ENCODE results near the gene GPR173. TPM values are rescaled to one million over a fixed set of nuclear protein-coding genes. Genes with fewer than 3 reads are reported as not detected.

GPR173 gene
- total RNA-seq, 1 donor, result under 0.01 TPM

GRCh38 chrX:53078943-53079342, 30.4 kb downstream of the GPR173 start:
- Histone ChIP-seq H3K4me3 (ENCODE audit: low read length) (no peak overlapping the region), H3K27me3 (ENCODE audit: insufficient read depth, low read length) (no peaks in the 10 kb centered on the region), H3K4me1 (ENCODE audit: insufficient read depth, low read length) (peaks cover 11% of the 10 kb centered on the region), H3K9me3 (ENCODE audit: low read depth, low read length) (no peaks in the 10 kb centered on the region)

GRCh38 chrX:53080628-53081580, 32.3 kb downstream of the GPR173 start:
- no peaks in the 10 kb centered on the region for H3K27me3 ChIP-seq (ENCODE audit: insufficient read depth, low read length)
- peaks cover 11% of the 10 kb centered on the region for H3K4me1 ChIP-seq (ENCODE audit: insufficient read depth, low read length)
- H3K4me3 ChIP-seq (ENCODE audit: low read length), result no peak overlapping the region
- no peaks in the 10 kb centered on the region for H3K9me3 ChIP-seq (ENCODE audit: low read depth, low read length)

GRCh38 chrX:53081925-53082772, 33.6 kb downstream of the GPR173 start, which contains the start of gene TSPYL2:
Gene TSPYL2 (plus strand): TSS chrX:53082367. CDS start chrX:53082499, 132 bp downstream.
- H3K4me1 ChIP-seq (ENCODE audit: insufficient read depth, low read length), result peaks cover 11% of the 10 kb centered on the region
- no peaks in the 10 kb centered on the region for H3K27me3 ChIP-seq (ENCODE audit: insufficient read depth, low read length)
- peak within 1 kb of the TSS; percentile 47 for H3K4me3 ChIP-seq (ENCODE audit: low read length)
- H3K9me3 ChIP-seq (ENCODE audit: low read depth, low read length), result no peaks in the 10 kb centered on the region

GRCh38 chrX:53082773-53083616, 34.4 kb downstream of the GPR173 start:
- H3K9me3 ChIP-seq (ENCODE audit: low read depth, low read length), result no peaks in the 10 kb centered on the region
- no peaks in the 10 kb centered on the region for H3K27me3 ChIP-seq (ENCODE audit: insufficient read depth, low read length)
- H3K4me3 ChIP-seq (ENCODE audit: low read length), result peak overlapping the region; percentile 47
- peaks cover 11% of the 10 kb centered on the region for H3K4me1 ChIP-seq (ENCODE audit: insufficient read depth, low read length)

- Histone ChIP-seq H3K9me3 (ENCODE audit: low read depth, low read length) (no peaks in the 10 kb centered on the region), H3K4me3 (ENCODE audit: low read length) (no peak overlapping the region), H3K4me1 (ENCODE audit: insufficient read depth, low read length) (peaks cover 22% of the 10 kb centered on the region), H3K27me3 (ENCODE audit: insufficient read depth, low read length) (no peaks in the 10 kb centered on the region)
Measured at GRCh38 chrX:53084043-53084570, 35.5 kb downstream of the GPR173 start.

- H3K4me3 ChIP-seq (ENCODE audit: low read length), result no peak overlapping the region
- peaks cover 22% of the 10 kb centered on the region for H3K4me1 ChIP-seq (ENCODE audit: insufficient read depth, low read length)
- no peaks in the 10 kb centered on the region for H3K9me3 ChIP-seq (ENCODE audit: low read depth, low read length)
- H3K27me3 ChIP-seq (ENCODE audit: insufficient read depth, low read length), result no peaks in the 10 kb centered on the region
Measured at GRCh38 chrX:53084863-53085262, 36.3 kb downstream of the GPR173 start.

GRCh38 chrX:53085661-53086229, 37.2 kb downstream of the GPR173 start:
- no peak overlapping the region for H3K4me3 ChIP-seq (ENCODE audit: low read length)
- no peaks in the 10 kb centered on the region for H3K27me3 ChIP-seq (ENCODE audit: insufficient read depth, low read length)
- H3K9me3 ChIP-seq (ENCODE audit: low read depth, low read length), result no peaks in the 10 kb centered on the region
- peaks cover 22% of the 10 kb centered on the region for H3K4me1 ChIP-seq (ENCODE audit: insufficient read depth, low read length)

GRCh38 chrX:53086464-53086863, 37.9 kb downstream of the GPR173 start:
- H3K4me3 ChIP-seq (ENCODE audit: low read length), result no peak overlapping the region
- no peaks in the 10 kb centered on the region for H3K9me3 ChIP-seq (ENCODE audit: low read depth, low read length)
- peaks cover 22% of the 10 kb centered on the region for H3K4me1 ChIP-seq (ENCODE audit: insufficient read depth, low read length)
- no peaks in the 10 kb centered on the region for H3K27me3 ChIP-seq (ENCODE audit: insufficient read depth, low read length)

GRCh38 chrX:53087388-53087831, 38.8 kb downstream of the GPR173 start:
- no peaks in the 10 kb centered on the region for H3K9me3 ChIP-seq (ENCODE audit: low read depth, low read length)
- H3K4me1 ChIP-seq (ENCODE audit: insufficient read depth, low read length), result peaks cover 22% of the 10 kb centered on the region
- no peaks in the 10 kb centered on the region for H3K27me3 ChIP-seq (ENCODE audit: insufficient read depth, low read length)
- no peak overlapping the region for H3K4me3 ChIP-seq (ENCODE audit: low read length)

- peak overlapping the region; percentile 16 for H3K4me3 ChIP-seq (ENCODE audit: low read length)
- H3K4me1 ChIP-seq (ENCODE audit: insufficient read depth, low read length), result peaks cover 16% of the 10 kb centered on the region
- H3K9me3 ChIP-seq (ENCODE audit: low read depth, low read length), result no peaks in the 10 kb centered on the region
- H3K27me3 ChIP-seq (ENCODE audit: insufficient read depth, low read length), result no peaks in the 10 kb centered on the region
Measured at GRCh38 chrX:53088136-53088974, 39.8 kb downstream of the GPR173 start.

- H3K9me3 ChIP-seq (ENCODE audit: low read depth, low read length), result no peaks in the 10 kb centered on the region
- peak overlapping the region; percentile 16 for H3K4me3 ChIP-seq (ENCODE audit: low read length)
- no peaks in the 10 kb centered on the region for H3K27me3 ChIP-seq (ENCODE audit: insufficient read depth, low read length)
- peaks cover 14% of the 10 kb centered on the region for H3K4me1 ChIP-seq (ENCODE audit: insufficient read depth, low read length)
Measured at GRCh38 chrX:53089224-53089842, 40.7 kb downstream of the GPR173 start.

- no peak overlapping the region for H3K4me3 ChIP-seq (ENCODE audit: low read length)
- no peaks in the 10 kb centered on the region for H3K9me3 ChIP-seq (ENCODE audit: low read depth, low read length)
- peaks cover 19% of the 10 kb centered on the region for H3K4me1 ChIP-seq (ENCODE audit: insufficient read depth, low read length)
- H3K27me3 ChIP-seq (ENCODE audit: insufficient read depth, low read length), result no peaks in the 10 kb centered on the region
Measured at GRCh38 chrX:53089925-53090324, 41.3 kb downstream of the GPR173 start.

GRCh38 chrX:53091354-53091753, 42.8 kb downstream of the GPR173 start:
- no peak overlapping the region for H3K4me3 ChIP-seq (ENCODE audit: low read length)
- no peaks in the 10 kb centered on the region for H3K27me3 ChIP-seq (ENCODE audit: insufficient read depth, low read length)
- peaks cover 20% of the 10 kb centered on the region for H3K4me1 ChIP-seq (ENCODE audit: insufficient read depth, low read length)
- no peaks in the 10 kb centered on the region for H3K9me3 ChIP-seq (ENCODE audit: low read depth, low read length)
